Occipital lobe (tissue), 2 donors: ENCODE data around the gene SMYD3. TPM values are rescaled to one million over a fixed set of nuclear protein-coding genes. Genes with fewer than 3 reads are reported as not detected.

Experiments used
- DNase-seq: peaks from one replicate; lab custom pipeline; 2025; lab: John Stamatoyannopoulos, UW
- total RNA-seq: library from RNA; depleted of rRNA; stranded (reverse); fragments of >200 nt; gene quantifications from one replicate; pipeline ENCODE4 v1.2.3, GENCODE V29; 2014

SMYD3 gene
- total RNA-seq, 1 donor from 2014 or later, result 25.3 TPM

- no peak for DNase-seq
These were observed 396.5 kb downstream of the SMYD3 start for GRCh38 chr1:246110343-246111219.

- DNase-seq, result no peak
These were observed 398.7 kb downstream of the SMYD3 start for GRCh38 chr1:246108278-246108925.

- DNase-seq, result no peak
These were observed 399.4 kb downstream of the SMYD3 start for GRCh38 chr1:246107516-246108277.

GRCh38 chr1:246106342-246106763 is 400.7 kb downstream of the SMYD3 start:
- DNase-seq, result no peak

GRCh38 chr1:246104927-246105326 is 402.2 kb downstream of the SMYD3 start:
- no peak for DNase-seq

- DNase-seq, result no peak
These were observed 407.5 kb downstream of the SMYD3 start for GRCh38 chr1:246099570-246099969.

- DNase-seq, result no peak
These were observed 410.7 kb downstream of the SMYD3 start for GRCh38 chr1:246096356-246096755.

GRCh38 chr1:246095443-246095842 is 411.6 kb downstream of the SMYD3 start:
- no peak for DNase-seq

- DNase-seq, result no peak
These were observed 413.8 kb downstream of the SMYD3 start for GRCh38 chr1:246093230-246093629.

- no peak for DNase-seq
These were observed 414.9 kb downstream of the SMYD3 start for GRCh38 chr1:246092136-246092535.

GRCh38 chr1:246091477-246091876 is 415.6 kb downstream of the SMYD3 start:
- DNase-seq, result no peak

- DNase-seq, result no peak
These were observed 420.9 kb downstream of the SMYD3 start for GRCh38 chr1:246086191-246086590.

- DNase-seq, result no peak
These were observed 423.7 kb downstream of the SMYD3 start for GRCh38 chr1:246083416-246083815.

- no peak for DNase-seq
These were observed 425.0 kb downstream of the SMYD3 start for GRCh38 chr1:246081856-246082668.

GRCh38 chr1:246081138-246081702 is 425.9 kb downstream of the SMYD3 start:
- DNase-seq, result no peak

GRCh38 chr1:246080031-246080430 is 427.0 kb downstream of the SMYD3 start:
- DNase-seq, result no peak

GRCh38 chr1:246078888-246079252 is 428.2 kb downstream of the SMYD3 start:
- no peak for DNase-seq

GRCh38 chr1:246078126-246078887 is 428.8 kb downstream of the SMYD3 start:
- DNase-seq, result no peak

- no peak for DNase-seq
These were observed 429.6 kb downstream of the SMYD3 start for GRCh38 chr1:246077476-246077875.

- DNase-seq, result no peak
These were observed 432.7 kb downstream of the SMYD3 start for GRCh38 chr1:246074421-246074820.
